HepG2 (cell line): ENCODE data around the gene CPLX1.

Source experiments
- ELF4 ChIP-seq: sonication (generic); formaldehyde crosslinking; IDR thresholded peaks from 2 replicates; pipeline ENCODE4 v1.5.0; 2020; ENCODE audit warnings: missing genetic modification reagents, mild to moderate bottlenecking, moderate library complexity, borderline replicate concordance
- FLYWCH1 ChIP-seq: sonication (generic); formaldehyde crosslinking; IDR thresholded peaks from 2 replicates; pipeline ENCODE4 v1.8.1; 2023; ENCODE audit warnings: mild to moderate bottlenecking, missing genetic modification reagents
- PCBP2 ChIP-seq: fragments of 200-400 bp; formaldehyde crosslinking; optimal IDR thresholded peaks from 2 replicates; pipeline ENCODE3; 2018; ENCODE audit warnings: low read length, low read depth; ENCODE audit not compliant: poor library complexity, severe bottlenecking
- ZNF382 ChIP-seq: sonication (generic); formaldehyde crosslinking; IDR thresholded peaks from 2 replicates; pipeline ENCODE4 v1.5.0; 2020; ENCODE audit warnings: missing genetic modification reagents, mild to moderate bottlenecking, borderline replicate concordance

GRCh38 chr4:754221-755120, 71.5 kb downstream of the CPLX1 start:
- no peak for TF ChIP-seq ELF4 (CRISPR knock-in tag)
- no peak for TF ChIP-seq FLYWCH1
- TF ChIP-seq PCBP2 = no peak
- no peak for TF ChIP-seq ZNF382
